Erythroblast (primary cell): Measurements from ENCODE around the gene FRK.

Experiments
- GATA1 ChIP-seq: IDR thresholded peaks from 2 replicates; pipeline ENCODE4 v1.6.1; 2011; ENCODE audit warnings: low read depth, mild to moderate bottlenecking, control low read depth, low read length, moderate library complexity
- POLR2A ChIP-seq: IDR thresholded peaks from 2 replicates; pipeline ENCODE4 v1.6.1; 2011; ENCODE audit warnings: mild to moderate bottlenecking, low read length

DNA sequence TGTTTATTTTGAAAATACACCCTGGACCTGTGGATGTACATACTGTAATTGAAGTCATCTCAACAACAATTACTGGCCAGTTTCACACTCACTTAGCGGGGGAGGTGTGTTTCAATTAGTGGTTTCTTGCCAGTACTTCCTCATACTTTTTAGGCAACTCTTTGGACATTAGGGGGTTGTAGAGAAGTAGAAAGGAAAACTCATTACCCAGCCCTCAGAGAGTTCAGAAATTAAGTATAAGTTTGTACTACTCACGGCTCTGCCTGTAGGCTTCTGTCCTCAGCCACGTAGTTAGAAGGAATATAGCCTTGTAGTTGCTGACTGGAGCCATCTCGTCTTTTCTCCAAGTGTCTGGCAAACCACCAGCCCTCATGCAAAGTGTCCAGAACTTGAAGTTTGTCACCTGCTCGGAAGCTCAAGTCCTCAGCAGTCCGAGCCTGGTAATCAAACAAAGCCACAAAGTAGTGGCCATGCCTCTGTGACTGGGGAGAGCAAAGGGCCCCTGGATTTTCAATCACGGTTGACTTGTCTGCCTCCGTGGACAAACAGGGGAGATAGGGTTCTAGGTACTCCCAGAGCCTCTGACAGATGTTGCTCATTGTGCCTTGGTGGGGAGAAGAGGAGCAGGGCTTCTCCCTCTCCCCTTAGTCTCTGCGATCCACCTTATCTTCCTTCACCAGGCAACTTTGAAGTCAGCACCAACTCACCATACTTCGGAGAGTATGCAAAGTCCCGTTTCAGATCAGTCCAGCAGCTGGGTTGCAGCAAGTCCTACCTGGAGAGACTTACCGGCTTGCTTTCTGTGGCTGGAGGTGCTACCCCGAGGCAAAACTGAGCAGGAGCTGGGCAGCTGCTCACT, 749 bp downstream of the FRK start:
- TF ChIP-seq POLR2A = no peak
- TF ChIP-seq GATA1 = no peak
